Epithelial cell of alveolus of lung (primary cell): ENCODE data around the gene EFNA5. TPM values are rescaled to one million over a fixed set of nuclear protein-coding genes. Genes with fewer than 3 reads are reported as not detected.

Source experiments
- total RNA-seq: library from RNA; depleted of rRNA; stranded (reverse); fragments of >200 nt; gene quantifications from 2 replicates; pipeline ENCODE4 v1.2.1, GENCODE V29; 2015

The EFNA5 gene
- 6.4 and 6.6 TPM in 2 replicates for total RNA-seq

DNA sequence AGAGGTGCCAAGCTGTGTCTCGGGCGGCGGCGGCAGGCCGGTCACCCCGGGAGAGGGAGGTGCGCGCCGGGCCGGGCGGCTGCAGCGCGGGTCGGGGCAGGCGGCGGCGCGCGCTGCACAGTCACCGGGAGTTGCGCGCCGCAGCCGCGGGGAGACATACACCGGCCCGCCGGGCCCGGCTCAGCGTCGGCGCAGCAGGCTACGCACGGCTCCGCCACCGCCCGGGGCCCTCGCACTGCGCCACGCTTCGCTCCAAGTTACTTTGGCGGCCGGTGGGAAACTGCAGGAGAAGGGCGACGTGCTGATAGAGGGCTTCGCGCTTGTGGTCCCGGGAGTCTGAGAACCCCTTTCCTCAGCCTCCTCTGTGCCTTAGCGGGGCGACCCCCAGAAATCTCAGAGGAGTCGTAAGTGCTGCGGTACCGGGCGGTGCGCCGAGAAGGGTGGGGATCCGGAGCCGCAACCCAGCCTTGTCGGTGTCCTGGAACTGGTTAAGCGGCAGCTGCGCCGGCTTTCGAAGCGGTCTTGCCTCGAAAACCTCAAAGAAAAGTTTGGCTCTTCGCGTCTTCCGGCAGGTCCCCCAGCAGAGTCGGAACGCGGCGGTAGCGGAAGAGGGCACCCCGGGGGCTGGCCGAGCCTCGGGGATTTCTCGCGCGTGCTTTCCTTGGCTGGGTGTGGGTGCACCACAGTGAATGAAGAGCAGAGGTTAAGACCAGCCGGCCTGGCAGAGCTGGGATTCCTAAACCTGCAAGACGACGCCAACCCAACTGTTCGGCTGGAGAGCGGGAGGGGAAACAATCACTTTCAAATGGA, at the start of gene EFNA5:
Gene EFNA5, minus strand, starts transcription at position 6 of the 810 bp plus-strand sequence.

